ENCODE data around the gene ASIC4. TPM values are rescaled to one million over a fixed set of nuclear protein-coding genes. Genes with fewer than 3 reads are reported as not detected.
A peak's percentile ranks its signal among the peaks of the same experiment; 100 is the strongest.

The ASIC4 gene
- total and polyA plus RNA-seq, 2 of the 13 experiments (the other 11 are each of a cell fraction or from before 2014, with no cell fraction given): 0.03 TPM; not detected in 1

DNA sequence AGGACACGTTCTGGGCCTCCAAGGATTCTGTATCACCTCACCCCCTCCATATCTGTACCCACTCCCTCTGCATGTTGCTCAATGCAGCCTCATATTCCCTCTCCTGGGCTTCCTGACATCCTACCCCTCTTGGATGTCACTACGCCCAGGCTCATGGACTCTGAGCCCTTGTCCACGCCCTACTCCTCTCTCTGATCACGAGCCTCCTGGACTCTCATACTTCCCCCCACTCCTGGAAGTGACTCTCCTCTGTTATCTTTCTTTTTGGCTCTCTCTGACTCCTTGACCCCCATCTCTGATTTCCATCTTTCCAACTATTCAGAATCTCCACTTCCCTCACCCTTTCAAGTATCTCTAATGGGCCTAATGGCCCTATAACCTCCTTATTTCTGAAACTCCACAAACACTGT is 31.7 kb downstream of the ASIC4 start (continued):
- TF ChIP-seq ZNF451 (CRISPR knock-in tag; IDR thresholded peaks at IDR 0.05) (no peak), RORA (CRISPR knock-in tag; IDR thresholded peaks at IDR 0.05) (no peak), TOE1 (CRISPR knock-in tag; IDR thresholded peaks at IDR 0.05) (no peak), CEBPG (CRISPR knock-in tag; IDR thresholded peaks at IDR 0.05) (peak; percentile 93), ELF1 (CRISPR knock-in tag; IDR thresholded peaks at IDR 0.05) (peak; percentile 62), ZFP62 (CRISPR knock-in tag; IDR thresholded peaks at IDR 0.05) (no peak), BCL6 (CRISPR knock-in tag; IDR thresholded peaks at IDR 0.05) (peak; percentile 56; the same call in 1 of the 2 replicates), SCMH1 (CRISPR knock-in tag; IDR thresholded peaks at IDR 0.05; ENCODE audit: borderline replicate concordance) (no peak), ZNF737 (CRISPR knock-in tag; IDR thresholded peaks at IDR 0.05; ENCODE audit: borderline replicate concordance) (no peak), KDM2A (CRISPR knock-in tag; IDR thresholded peaks at IDR 0.05; ENCODE audit: borderline replicate concordance, low read depth) (0 out of 2 replicates have a peak, but pooled peaks have one; percentile 70), KLF9 (CRISPR knock-in tag; IDR thresholded peaks at IDR 0.05; ENCODE audit: low read depth) (0 out of 2 replicates have a peak, but pooled peaks have one; percentile 41), DR1 (CRISPR knock-in tag; IDR thresholded peaks at IDR 0.05) (no peak), CCAR2 (optimal IDR thresholded peaks at IDR 0.05; ENCODE audit: low read depth, low read length) (no peak), ZNF251 (CRISPR knock-in tag; IDR thresholded peaks at IDR 0.05) (no peak), NR2F1 (CRISPR knock-in tag; IDR thresholded peaks at IDR 0.05) (peak; percentile 37 to 77; a peak in 3 of 4 replicates), DNMT1 (CRISPR knock-in tag; IDR thresholded peaks at IDR 0.05) (no peak), HCFC1 (IDR thresholded peaks at IDR 0.05; ENCODE audit: low read depth, low read length) (no peak)
- TF ChIP-seq, protein P1, sequence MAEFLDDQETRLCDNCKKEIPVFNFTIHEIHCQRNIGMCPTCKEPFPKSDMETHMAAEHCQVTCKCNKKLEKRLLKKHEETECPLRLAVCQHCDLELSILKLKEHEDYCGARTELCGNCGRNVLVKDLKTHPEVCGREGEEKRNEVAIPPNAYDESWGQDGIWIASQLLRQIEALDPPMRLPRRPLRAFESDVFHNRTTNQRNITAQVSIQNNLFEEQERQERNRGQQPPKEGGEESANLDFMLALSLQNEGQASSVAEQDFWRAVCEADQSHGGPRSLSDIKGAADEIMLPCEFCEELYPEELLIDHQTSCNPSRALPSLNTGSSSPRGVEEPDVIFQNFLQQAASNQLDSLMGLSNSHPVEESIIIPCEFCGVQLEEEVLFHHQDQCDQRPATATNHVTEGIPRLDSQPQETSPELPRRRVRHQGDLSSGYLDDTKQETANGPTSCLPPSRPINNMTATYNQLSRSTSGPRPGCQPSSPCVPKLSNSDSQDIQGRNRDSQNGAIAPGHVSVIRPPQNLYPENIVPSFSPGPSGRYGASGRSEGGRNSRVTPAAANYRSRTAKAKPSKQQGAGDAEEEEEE (CRISPR knock-in tag; IDR thresholded peaks at IDR 0.05; ENCODE audit: borderline replicate concordance): no peak
- TF ChIP-seq, protein P2, sequence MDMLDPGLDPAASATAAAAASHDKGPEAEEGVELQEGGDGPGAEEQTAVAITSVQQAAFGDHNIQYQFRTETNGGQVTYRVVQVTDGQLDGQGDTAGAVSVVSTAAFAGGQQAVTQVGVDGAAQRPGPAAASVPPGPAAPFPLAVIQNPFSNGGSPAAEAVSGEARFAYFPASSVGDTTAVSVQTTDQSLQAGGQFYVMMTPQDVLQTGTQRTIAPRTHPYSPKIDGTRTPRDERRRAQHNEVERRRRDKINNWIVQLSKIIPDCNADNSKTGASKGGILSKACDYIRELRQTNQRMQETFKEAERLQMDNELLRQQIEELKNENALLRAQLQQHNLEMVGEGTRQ (IDR thresholded peaks at IDR 0.05; ENCODE audit: low read depth, low read length): no peak
- TF ChIP-seq, protein P2 (CRISPR knock-in tag; IDR thresholded peaks at IDR 0.05; ENCODE audit: borderline replicate concordance): no peak
- TF ChIP-seq, protein P3, sequence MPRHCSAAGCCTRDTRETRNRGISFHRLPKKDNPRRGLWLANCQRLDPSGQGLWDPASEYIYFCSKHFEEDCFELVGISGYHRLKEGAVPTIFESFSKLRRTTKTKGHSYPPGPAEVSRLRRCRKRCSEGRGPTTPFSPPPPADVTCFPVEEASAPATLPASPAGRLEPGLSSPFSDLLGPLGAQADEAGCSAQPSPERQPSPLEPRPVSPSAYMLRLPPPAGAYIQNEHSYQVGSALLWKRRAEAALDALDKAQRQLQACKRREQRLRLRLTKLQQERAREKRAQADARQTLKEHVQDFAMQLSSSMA (CRISPR knock-in tag; IDR thresholded peaks at IDR 0.05): no peak
- TF ChIP-seq, protein P4, sequence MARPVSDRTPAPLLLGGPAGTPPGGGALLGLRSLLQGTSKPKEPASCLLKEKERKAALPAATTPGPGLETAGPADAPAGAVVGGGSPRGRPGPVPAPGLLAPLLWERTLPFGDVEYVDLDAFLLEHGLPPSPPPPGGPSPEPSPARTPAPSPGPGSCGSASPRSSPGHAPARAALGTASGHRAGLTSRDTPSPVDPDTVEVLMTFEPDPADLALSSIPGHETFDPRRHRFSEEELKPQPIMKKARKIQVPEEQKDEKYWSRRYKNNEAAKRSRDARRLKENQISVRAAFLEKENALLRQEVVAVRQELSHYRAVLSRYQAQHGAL (CRISPR knock-in tag; IDR thresholded peaks at IDR 0.05; ENCODE audit: not compliant biosample characterization): no peak
- TF ChIP-seq, protein P5, sequence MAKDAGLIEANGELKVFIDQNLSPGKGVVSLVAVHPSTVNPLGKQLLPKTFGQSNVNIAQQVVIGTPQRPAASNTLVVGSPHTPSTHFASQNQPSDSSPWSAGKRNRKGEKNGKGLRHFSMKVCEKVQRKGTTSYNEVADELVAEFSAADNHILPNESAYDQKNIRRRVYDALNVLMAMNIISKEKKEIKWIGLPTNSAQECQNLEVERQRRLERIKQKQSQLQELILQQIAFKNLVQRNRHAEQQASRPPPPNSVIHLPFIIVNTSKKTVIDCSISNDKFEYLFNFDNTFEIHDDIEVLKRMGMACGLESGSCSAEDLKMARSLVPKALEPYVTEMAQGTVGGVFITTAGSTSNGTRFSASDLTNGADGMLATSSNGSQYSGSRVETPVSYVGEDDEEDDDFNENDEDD (CRISPR knock-in tag; IDR thresholded peaks at IDR 0.05; ENCODE audit: borderline replicate concordance): no peak
- TF ChIP-seq, protein P6, sequence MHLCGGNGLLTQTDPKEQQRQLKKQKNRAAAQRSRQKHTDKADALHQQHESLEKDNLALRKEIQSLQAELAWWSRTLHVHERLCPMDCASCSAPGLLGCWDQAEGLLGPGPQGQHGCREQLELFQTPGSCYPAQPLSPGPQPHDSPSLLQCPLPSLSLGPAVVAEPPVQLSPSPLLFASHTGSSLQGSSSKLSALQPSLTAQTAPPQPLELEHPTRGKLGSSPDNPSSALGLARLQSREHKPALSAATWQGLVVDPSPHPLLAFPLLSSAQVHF (CRISPR knock-in tag; IDR thresholded peaks at IDR 0.05): no peak

Measured in HepG2 (cell line).